Duodenal mucosa (tissue), 2 donors: ENCODE results near the gene IQCH.

Experiments
- H3K27ac ChIP-seq: one replicate; pipeline ENCODE4 v1.7.0; 2013; ENCODE audit warnings: low read depth, low read length
- H3K27me3 ChIP-seq, 2 donors: one replicate each; pipeline ENCODE4 v1.7.0; 2013; ENCODE audit warnings: low read length in 2 of 2, control low read depth in 1 of 2; ENCODE audit not compliant: insufficient read depth in 2 of 2, control insufficient read depth in 1 of 2
- H3K36me3 ChIP-seq, 2 donors: one replicate each; pipeline ENCODE4 v1.7.0; 2013; ENCODE audit warnings: low read length in 2 of 2, control low read depth in 1 of 2; ENCODE audit not compliant: insufficient read depth in 2 of 2, control insufficient read depth in 1 of 2
- H3K4me1 ChIP-seq, 2 donors: one replicate each; pipeline ENCODE4 v1.7.0; 2013; ENCODE audit warnings: low read length in 2 of 2, control low read depth in 1 of 2; ENCODE audit not compliant: insufficient read depth in 2 of 2, control insufficient read depth in 1 of 2
- H3K4me3 ChIP-seq, 2 donors: one replicate each; pipeline ENCODE4 v1.7.0; 2013; ENCODE audit warnings: low read length in 2 of 2, low read depth in 1 of 2
- H3K9ac ChIP-seq, 2 donors: one replicate each; pipeline ENCODE4 v1.7.0; 2013; ENCODE audit warnings: low read length in 2 of 2, low read depth in 1 of 2
- H3K9me3 ChIP-seq, 2 donors: one replicate each; pipeline ENCODE4 v1.7.0; 2013; ENCODE audit warnings: low read length in 2 of 2, control low read depth in 1 of 2; ENCODE audit not compliant: control insufficient read depth in 1 of 2

Gene IQCH

DNA sequence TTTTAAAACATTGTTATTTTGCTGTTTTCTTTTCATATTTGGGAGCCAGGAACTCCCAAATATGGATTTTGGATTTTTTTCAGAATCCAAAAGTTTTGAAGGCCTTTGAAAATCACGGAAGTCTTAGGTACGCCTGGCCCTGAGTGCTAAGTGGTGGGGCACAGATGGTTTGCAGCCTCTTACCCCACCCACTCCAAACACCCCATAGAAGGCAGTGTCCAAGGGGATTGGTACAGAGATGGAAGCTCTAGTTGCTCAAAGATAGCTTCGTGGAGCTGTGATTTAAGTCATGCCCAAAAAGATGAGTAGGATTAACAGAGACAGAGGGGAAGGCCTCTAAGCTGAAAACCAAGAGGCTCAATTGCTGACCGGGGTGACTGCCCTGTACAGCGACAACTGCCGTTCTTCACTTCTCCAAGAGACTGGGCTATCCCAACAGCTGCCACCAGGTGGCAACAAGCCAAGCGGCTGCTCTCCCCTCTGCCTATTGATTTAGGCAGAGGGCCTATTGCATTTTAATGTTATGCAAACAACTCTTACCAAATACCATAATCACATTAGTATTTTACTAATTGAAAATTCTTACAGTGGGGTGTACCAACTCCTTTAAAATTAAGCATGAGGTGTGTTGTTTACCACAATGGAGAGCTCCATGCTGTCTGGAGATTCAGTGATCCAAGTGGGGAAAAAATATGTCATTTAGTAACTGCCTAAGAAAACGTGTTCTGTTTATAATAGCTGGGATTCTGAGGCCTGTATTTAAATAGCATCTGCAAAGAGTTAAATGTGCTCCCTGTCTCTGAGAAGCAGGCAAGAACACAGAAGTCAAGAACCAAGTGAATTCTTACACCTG is 202.3 kb downstream of the IQCH start:
- Histone ChIP-seq H3K9me3 (no peaks in the 10 kb centered on the region), H3K4me3 (no peak overlapping the region), H3K36me3 (no peaks in the 10 kb centered on the region), H3K9ac (no peak overlapping the region), H3K27me3 (no peaks in the 10 kb centered on the region), H3K27ac (no peak overlapping the region), H3K4me1 (no peaks in the 10 kb centered on the region)

DNA sequence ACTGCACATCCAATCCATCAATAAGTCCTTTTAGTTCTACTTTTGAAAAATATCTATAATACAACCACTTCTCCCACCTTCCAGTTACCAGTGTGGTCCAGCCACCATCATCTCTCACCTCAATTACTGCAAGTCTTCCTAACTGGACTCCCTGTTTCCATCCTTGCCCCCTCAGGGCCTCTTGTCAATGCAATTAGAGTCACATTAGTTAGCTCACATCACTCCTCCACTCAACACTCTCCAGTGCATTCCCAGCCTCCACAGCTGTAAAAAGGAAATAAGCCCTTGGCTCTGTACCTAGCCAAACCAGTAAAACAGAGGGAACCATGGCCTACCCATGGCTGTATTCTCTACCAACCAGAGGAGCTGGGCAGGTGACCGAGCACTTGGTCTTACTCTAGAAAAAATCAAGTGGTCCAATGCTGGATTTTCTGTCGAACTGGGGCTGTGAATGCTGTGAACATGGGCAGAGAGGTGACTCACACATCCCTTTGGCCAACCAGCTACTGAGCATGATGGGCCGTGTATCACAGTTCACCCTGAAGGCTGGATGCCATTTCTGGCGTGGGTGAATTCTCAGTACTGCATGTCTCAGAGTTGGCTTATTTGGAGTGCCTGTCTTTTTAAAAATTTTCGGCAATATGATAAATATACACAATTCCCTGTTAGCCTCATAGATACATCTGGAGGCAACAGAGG is 203.9 kb downstream of the IQCH start:
- H3K36me3 ChIP-seq: no peaks in the 10 kb centered on the region
- no peak overlapping the region for H3K9ac ChIP-seq
- no peaks in the 10 kb centered on the region for H3K4me1 ChIP-seq
- no peaks in the 10 kb centered on the region for H3K9me3 ChIP-seq
- no peak overlapping the region for H3K4me3 ChIP-seq
- no peaks in the 10 kb centered on the region for H3K27me3 ChIP-seq
- H3K27ac ChIP-seq: no peak overlapping the region

DNA sequence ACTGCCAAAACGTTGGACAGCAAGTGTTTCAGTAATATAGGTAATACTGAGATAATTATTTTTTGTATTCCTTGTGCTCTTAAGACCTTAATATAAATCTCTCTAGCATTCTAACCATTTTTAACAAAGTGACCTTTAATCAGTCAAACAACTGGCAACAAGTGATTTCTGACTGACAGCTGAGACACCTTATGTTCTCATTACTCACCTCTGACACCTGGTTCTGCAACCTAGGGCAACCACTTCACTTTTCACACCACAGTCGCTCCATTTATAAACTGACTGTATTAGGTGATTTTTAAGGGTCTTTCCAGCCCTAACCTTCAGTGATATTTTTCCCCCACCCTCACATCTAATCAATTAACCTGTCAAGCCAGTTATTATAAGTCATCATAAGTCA is 205.9 kb downstream of the IQCH start:
- H3K9ac ChIP-seq: no peak overlapping the region
- no peaks in the 10 kb centered on the region for H3K27me3 ChIP-seq
- no peak overlapping the region for H3K27ac ChIP-seq
- H3K4me3 ChIP-seq: no peak overlapping the region
- no peaks in the 10 kb centered on the region for H3K9me3 ChIP-seq
- H3K36me3 ChIP-seq: no peaks in the 10 kb centered on the region
- H3K4me1 ChIP-seq: no peaks in the 10 kb centered on the region

DNA sequence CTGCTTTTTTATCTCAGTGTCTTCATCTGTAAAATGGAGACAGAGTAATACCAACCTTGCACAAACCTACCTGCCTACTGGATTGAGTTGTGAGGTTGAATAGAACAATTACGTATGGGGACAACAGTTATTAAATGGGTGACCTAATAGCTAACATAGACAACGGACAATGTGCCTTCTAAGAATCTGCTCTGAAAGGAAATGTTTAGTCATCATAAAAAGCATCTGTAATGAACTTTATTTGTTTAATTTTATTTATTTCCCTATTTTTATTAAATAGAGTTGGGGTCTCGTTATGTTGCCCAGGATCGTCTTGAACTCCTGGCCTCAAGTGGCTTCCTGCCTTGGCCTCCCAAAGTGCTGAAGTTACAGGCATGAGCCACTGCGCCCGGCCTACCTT is 207.1 kb downstream of the IQCH start:
- no peaks in the 10 kb centered on the region for H3K27me3 ChIP-seq
- no peak overlapping the region for H3K4me3 ChIP-seq
- H3K9ac ChIP-seq: no peak overlapping the region
- H3K36me3 ChIP-seq: no peaks in the 10 kb centered on the region
- no peak overlapping the region for H3K27ac ChIP-seq
- no peaks in the 10 kb centered on the region for H3K9me3 ChIP-seq
- H3K4me1 ChIP-seq: no peaks in the 10 kb centered on the region

DNA sequence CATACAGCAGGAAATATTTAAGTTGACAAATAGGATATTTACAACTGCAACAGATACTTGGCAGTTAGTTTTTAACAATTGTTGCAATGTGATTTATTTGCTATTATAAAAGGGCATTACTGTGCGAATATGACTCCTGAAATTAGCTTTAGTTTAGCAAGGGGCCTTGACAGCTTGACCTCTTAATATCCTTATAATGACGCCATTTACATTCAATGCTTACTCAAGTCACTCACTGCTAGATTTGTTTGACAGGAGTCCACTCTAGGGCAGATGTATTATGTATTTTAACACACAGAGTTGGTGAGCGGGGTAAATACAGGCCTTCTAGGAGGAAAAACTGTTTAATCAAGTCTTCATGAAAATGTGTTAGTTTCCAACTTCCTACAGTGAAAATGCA is 208.3 kb downstream of the IQCH start:
- Histone ChIP-seq H3K27ac (no peak overlapping the region), H3K4me1 (no peaks in the 10 kb centered on the region), H3K27me3 (no peaks in the 10 kb centered on the region), H3K9ac (no peak overlapping the region), H3K36me3 (no peaks in the 10 kb centered on the region), H3K4me3 (no peak overlapping the region), H3K9me3 (no peaks in the 10 kb centered on the region)

DNA sequence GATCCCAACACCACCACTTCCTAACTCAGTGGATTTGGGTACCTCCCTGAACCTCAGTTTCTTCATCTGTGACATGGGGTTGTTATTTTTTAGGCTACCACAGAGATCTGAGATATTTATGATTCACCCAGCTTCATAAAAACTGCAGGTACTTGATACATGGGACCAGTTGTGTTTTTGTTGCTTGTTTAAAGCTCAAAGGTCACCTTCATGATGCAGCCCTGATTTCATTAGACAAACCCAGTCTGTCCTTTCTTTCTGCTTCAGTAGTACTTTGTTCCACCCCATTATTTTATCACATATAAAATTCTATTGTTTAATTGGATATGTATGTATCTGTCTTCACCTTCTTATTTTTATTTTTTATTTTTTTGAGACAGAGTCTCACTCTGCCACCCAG is 208.9 kb downstream of the IQCH start:
- Histone ChIP-seq H3K9me3 (no peaks in the 10 kb centered on the region), H3K36me3 (no peaks in the 10 kb centered on the region), H3K9ac (no peak overlapping the region), H3K4me1 (no peaks in the 10 kb centered on the region), H3K4me3 (no peak overlapping the region), H3K27me3 (no peaks in the 10 kb centered on the region), H3K27ac (no peak overlapping the region)

DNA sequence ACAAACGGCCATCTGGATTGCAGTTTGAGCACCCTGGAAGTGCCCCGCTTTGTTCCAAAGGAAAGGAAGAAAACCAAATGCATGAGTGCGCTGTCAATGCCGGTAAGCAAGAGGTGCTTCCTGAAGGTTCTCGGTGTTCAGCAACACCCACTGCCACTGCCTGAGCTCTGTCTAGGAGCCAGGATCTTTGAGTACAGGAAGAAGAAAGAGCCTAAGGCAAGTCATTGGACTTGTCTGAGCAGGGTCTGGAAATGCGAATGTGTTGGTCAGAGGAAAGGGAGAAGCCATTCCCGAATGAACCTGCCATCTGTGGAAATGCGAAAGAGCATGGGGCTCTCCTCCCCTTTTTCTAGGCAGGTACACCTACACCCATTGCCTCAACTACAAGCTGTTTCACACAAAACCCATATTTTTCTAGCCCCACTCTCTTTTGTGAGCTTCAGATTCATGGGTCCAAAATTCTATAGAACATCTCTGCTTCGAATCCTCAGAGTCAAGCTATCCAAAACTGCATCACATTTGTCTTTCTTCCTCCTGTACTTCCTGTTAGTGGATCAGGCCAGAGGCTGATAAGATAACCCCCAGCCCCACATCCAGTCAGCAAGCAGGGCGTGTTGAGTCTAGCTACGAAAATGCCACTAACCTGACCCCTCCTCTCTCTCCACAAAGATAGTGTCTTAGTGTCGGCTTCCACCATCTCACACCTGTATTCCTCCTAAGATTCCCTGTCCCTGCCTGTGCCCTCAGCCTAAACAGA is 210.8 kb downstream of the IQCH start:
- Histone ChIP-seq H3K4me3 (no peak overlapping the region), H3K27me3 (no peaks in the 10 kb centered on the region), H3K27ac (no peak overlapping the region), H3K9ac (no peak overlapping the region), H3K9me3 (no peaks in the 10 kb centered on the region), H3K4me1 (no peaks in the 10 kb centered on the region), H3K36me3 (no peaks in the 10 kb centered on the region)

DNA sequence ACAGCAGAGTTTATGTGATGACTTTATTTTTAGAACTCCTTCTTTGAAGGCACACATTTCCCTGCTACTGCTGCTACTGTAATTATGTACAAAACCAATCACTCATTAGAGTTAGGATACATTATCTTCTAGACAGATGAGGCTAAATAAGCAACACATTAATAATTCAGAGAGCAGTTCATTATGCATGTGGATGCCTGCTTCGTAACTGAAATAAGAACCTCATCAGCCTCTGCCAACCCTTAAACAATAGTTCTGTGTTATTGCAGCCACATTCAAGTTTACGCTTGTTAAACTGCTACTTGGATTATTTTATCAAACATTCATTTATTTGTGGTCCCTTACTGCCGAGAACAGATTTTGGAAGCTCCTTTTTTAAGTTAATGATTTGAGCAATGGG is 213.8 kb downstream of the IQCH start:
- H3K9me3 ChIP-seq: no peaks in the 10 kb centered on the region
- H3K4me3 ChIP-seq: no peak overlapping the region
- H3K9ac ChIP-seq: no peak overlapping the region
- no peaks in the 10 kb centered on the region for H3K27me3 ChIP-seq
- H3K27ac ChIP-seq: no peak overlapping the region
- H3K4me1 ChIP-seq: no peaks in the 10 kb centered on the region
- H3K36me3 ChIP-seq: no peaks in the 10 kb centered on the region

DNA sequence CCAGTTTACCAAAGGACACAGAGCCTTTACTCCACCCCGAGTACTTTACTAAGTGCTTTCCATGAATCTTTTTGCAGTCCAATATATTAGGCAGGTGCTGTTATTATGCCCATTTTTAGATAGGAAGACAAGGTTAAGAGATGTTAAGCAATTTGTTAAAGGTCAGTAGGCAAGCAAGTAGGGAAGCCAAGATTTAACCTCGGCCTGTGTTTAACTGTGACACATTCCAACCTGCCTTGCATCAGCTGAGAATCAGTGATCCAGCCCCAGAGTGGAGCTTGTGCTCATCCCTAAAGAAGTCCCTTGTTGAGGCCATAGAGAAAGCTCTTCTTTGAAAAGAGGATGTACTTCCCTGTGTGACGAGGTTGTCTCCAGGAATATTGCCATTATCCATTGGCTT is 215.1 kb downstream of the IQCH start:
- H3K36me3 ChIP-seq: no peaks in the 10 kb centered on the region
- H3K27me3 ChIP-seq: no peaks in the 10 kb centered on the region
- H3K27ac ChIP-seq: no peak overlapping the region
- H3K9me3 ChIP-seq: no peaks in the 10 kb centered on the region
- H3K9ac ChIP-seq: no peak overlapping the region
- H3K4me1 ChIP-seq: no peaks in the 10 kb centered on the region
- H3K4me3 ChIP-seq: no peak overlapping the region

DNA sequence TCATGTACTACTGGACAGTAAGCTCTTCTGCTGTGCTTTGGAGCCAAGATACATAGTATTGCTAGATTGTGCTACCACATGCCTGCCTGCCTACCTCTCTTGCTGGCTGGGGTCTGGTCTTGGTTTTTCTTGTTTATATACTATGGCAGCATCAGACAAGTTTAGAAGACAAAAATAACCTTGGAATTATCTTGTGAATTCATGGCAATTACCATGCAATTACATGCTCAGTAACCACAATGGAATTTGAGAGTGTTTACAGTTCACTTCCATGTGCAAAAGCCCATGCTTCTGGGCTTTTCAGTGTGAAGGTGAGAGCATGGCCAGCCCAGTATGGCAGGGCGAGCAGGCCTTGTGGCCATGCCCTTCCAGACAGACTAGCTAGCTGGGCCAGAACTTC is 218.4 kb downstream of the IQCH start:
- H3K36me3 ChIP-seq: no peaks in the 10 kb centered on the region
- no peaks in the 10 kb centered on the region for H3K9me3 ChIP-seq
- no peak overlapping the region for H3K27ac ChIP-seq
- H3K4me3 ChIP-seq: no peak overlapping the region
- H3K4me1 ChIP-seq: no peaks in the 10 kb centered on the region
- no peaks in the 10 kb centered on the region for H3K27me3 ChIP-seq
- H3K9ac ChIP-seq: no peak overlapping the region
